ENCODE results near the gene OVCA2. TPM values are rescaled to one million over a fixed set of nuclear protein-coding genes. Genes with fewer than 3 reads are reported as not detected.
A peak's percentile ranks its signal among the peaks of the same experiment; 100 is the strongest.

Gene OVCA2
- total RNA-seq, 1 experiment from 2014 or later, result 33.5 TPM

DNA sequence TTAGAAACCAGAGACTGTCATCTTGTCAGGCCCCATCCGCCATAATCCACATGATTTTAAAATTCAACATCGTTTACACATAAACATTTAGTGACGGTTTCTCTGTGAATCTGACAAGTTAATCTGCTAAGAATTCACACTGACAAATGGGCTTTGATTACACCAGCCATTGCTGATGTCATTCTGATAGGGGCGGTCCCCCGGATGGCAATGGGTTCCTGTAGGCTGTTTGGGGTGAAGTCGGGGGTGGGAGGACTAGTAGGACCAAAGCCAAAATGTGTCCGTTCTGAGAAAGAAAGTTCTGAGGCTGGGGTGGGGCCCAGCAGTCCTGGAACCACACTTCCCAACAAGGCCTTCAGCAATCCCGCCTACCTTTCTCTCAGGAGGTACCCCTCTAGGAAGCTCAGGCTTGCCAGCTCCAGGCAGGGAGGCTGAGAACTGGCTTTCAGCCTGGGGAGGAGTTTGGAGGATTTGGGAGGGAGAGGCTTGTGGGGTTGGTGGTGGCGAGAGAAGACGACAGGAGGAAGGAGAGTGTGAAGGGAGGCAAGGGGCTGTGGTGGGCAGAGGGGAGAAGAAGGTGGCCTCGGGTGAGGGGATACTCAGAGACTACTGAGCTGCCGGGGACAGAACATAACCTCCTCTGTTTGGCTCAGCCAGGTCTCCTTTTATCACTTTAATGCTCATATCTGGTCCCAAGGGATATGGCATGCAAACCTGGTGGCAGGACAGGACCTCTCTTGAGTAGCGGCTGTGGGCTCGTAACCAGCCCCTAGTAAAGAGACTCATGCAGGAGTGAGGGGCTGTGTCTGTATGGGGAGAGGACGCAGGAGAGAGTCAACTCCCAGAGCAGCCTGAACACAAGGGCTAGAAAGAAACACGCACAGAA is 21.7 kb downstream of the OVCA2 start:
- H3K9me3 Mint-ChIP-seq (ENCODE audit: unreplicated experiment), result no peaks in the 10 kb centered on the region
- H3K4me3 Mint-ChIP-seq (ENCODE audit: unreplicated experiment), result no peak overlapping the region
- no peaks in the 10 kb centered on the region for H3K4me1 Mint-ChIP-seq (ENCODE audit: insufficient read depth, unreplicated experiment)
- intact Hi-C loops (cut with micrococcal nuclease), result no loop called here
- TF ChIP-seq, protein P1, sequence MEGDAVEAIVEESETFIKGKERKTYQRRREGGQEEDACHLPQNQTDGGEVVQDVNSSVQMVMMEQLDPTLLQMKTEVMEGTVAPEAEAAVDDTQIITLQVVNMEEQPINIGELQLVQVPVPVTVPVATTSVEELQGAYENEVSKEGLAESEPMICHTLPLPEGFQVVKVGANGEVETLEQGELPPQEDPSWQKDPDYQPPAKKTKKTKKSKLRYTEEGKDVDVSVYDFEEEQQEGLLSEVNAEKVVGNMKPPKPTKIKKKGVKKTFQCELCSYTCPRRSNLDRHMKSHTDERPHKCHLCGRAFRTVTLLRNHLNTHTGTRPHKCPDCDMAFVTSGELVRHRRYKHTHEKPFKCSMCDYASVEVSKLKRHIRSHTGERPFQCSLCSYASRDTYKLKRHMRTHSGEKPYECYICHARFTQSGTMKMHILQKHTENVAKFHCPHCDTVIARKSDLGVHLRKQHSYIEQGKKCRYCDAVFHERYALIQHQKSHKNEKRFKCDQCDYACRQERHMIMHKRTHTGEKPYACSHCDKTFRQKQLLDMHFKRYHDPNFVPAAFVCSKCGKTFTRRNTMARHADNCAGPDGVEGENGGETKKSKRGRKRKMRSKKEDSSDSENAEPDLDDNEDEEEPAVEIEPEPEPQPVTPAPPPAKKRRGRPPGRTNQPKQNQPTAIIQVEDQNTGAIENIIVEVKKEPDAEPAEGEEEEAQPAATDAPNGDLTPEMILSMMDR (IDR thresholded peaks at IDR 0.05; ENCODE audit: unreplicated experiment), result no peak
- no peak overlapping the region for H3K27ac Mint-ChIP-seq (ENCODE audit: low read depth, unreplicated experiment)
- no peaks in the 10 kb centered on the region for H3K36me3 Mint-ChIP-seq (ENCODE audit: insufficient read depth, unreplicated experiment)
- ChIA-PET POLR2A (interaction anchor here (0.6 kb wide), 1 partner anchor 60 kb away, joined by 3 read pairs; no protein-coding TSS in a partner anchor), CTCF (interaction anchor here (0.6 to 2.8 kb wide), 3 partner anchors 9 to 341 kb away, joined by 5 to 13 read pairs (median 8); partner anchors contain the start of gene HIC1)
- DNase-seq (ENCODE audit: unreplicated experiment), result no peak
- H3K27me3 Mint-ChIP-seq (ENCODE audit: insufficient read depth, unreplicated experiment), result no peaks in the 10 kb centered on the region
- BruUV-seq (replicated peaks), result no TSS peak

DNA sequence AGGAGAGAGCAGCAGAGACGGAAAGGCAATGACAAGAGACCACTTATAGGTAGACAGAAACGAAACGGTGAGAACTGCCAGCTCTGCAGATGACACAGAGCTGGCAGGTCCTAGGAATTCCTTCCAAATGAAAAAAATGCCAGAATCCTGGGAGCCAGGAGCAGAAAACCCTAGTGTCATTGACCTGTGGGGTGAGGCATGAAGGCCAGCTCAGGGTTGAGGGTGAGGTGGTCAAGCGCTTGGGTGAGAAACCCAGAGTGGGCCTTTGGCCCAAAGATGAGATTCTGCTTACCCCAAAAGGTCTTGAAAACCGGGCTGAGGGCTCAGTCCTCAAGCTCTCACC is 22.3 kb downstream of the OVCA2 start:
- POLR2A ChIA-PET, result interaction anchor here (0.6 kb wide), 1 partner anchor 59 kb away, joined by 3 read pairs; no protein-coding TSS in a partner anchor
- BruUV-seq (replicated peaks), result no TSS peak
- TF ChIP-seq, protein P1 (IDR thresholded peaks at IDR 0.05; ENCODE audit: unreplicated experiment), result no peak
- no peak overlapping the region for H3K27ac Mint-ChIP-seq (ENCODE audit: low read depth, unreplicated experiment)
- no peaks in the 10 kb centered on the region for H3K36me3 Mint-ChIP-seq (ENCODE audit: insufficient read depth, unreplicated experiment)
- no peaks in the 10 kb centered on the region for H3K4me1 Mint-ChIP-seq (ENCODE audit: insufficient read depth, unreplicated experiment)
- no peaks in the 10 kb centered on the region for H3K27me3 Mint-ChIP-seq (ENCODE audit: insufficient read depth, unreplicated experiment)
- CTCF ChIA-PET, result interaction anchor here (0.6 to 2.8 kb wide), 4 partner anchors 10 to 342 kb away, joined by 5 to 13 read pairs (median 7); partner anchors contain the start of gene HIC1
- no peak for DNase-seq (ENCODE audit: unreplicated experiment)
- no peak overlapping the region for H3K4me3 Mint-ChIP-seq (ENCODE audit: unreplicated experiment)
- no peaks in the 10 kb centered on the region for H3K9me3 Mint-ChIP-seq (ENCODE audit: unreplicated experiment)
- intact Hi-C loops (cut with micrococcal nuclease), result no loop called here

DNA sequence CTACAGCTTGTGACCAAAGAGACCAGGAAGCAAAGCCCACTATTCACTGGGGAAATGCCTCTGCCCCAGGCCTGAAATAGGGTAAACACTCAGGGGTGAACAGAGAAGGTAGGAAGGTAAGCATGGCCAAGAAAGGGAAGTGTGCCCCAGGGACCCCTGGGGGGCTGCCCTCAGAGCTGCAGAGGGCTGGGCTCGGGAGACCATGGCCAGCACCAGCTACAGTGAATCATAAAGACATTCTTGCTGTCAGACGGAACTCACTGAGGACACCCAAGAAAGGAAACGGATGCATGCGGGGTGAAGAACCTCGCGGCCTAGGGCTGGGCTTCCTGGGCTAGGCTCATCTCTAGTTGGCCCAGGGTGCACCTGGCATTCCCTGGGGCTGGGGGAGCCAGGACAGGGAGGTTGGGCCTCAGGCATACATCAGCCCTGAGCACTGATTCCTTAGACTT is 22.7 kb downstream of the OVCA2 start:
- H3K27ac Mint-ChIP-seq (ENCODE audit: low read depth, unreplicated experiment), result peak overlapping the region; percentile 61
- no TSS peak for BruUV-seq (replicated peaks)
- H3K4me1 Mint-ChIP-seq (ENCODE audit: insufficient read depth, unreplicated experiment), result no peaks in the 10 kb centered on the region

More for the DNA sequence above, 22.7 kb downstream of the OVCA2 start:
- intact Hi-C loops (cut with micrococcal nuclease), result no loop called here
- Mint-ChIP-seq H3K9me3 (ENCODE audit: unreplicated experiment) (no peaks in the 10 kb centered on the region), H3K4me3 (ENCODE audit: unreplicated experiment) (no peak overlapping the region), H3K27me3 (ENCODE audit: insufficient read depth, unreplicated experiment) (no peaks in the 10 kb centered on the region), H3K36me3 (ENCODE audit: insufficient read depth, unreplicated experiment) (no peaks in the 10 kb centered on the region)
- TF ChIP-seq, protein P1 (IDR thresholded peaks at IDR 0.05; ENCODE audit: unreplicated experiment), result no peak
- POLR2A ChIA-PET, result interaction anchor here (0.6 kb wide), 1 partner anchor 59 kb away, joined by 3 read pairs; no protein-coding TSS in a partner anchor
- CTCF ChIA-PET, result interaction anchor here (0.6 to 2.8 kb wide), 3 partner anchors 10 to 180 kb away, joined by 6 to 13 read pairs (median 8); partner anchors contain the start of gene HIC1
- no peak for DNase-seq (ENCODE audit: unreplicated experiment)
